Raji (cell line): ENCODE measurements around the gene PLEK.

Experiments used
- POLR2A ChIP-seq: IDR thresholded peaks from 2 replicates; pipeline ENCODE4 v1.6.1; 2011; ENCODE audit warnings: low read depth, low read length, control low read depth; ENCODE audit not compliant: insufficient read depth

Gene PLEK

GRCh38 chr2:68434981-68435380, 69.9 kb downstream of the PLEK start:
- no peak for TF ChIP-seq POLR2A

DNA sequence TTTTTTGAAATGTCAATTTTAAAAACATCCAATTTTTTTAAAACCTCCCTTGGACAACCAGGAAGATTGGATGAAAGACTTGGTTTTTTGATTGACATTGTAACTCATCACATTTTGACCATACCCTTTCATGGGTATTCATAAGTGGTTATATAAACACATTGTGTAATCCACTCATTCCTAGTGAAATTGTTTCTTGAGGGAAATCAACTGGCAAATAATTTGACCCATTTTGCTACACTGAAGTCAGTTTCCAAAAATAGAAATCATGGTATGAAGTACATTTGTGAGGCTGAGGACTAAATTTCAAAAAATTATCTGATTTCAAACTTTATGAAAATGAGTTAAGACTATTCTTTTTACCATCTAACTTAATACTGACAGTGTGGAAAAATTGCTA, 70.5 kb downstream of the PLEK start:
- no peak for TF ChIP-seq POLR2A

DNA sequence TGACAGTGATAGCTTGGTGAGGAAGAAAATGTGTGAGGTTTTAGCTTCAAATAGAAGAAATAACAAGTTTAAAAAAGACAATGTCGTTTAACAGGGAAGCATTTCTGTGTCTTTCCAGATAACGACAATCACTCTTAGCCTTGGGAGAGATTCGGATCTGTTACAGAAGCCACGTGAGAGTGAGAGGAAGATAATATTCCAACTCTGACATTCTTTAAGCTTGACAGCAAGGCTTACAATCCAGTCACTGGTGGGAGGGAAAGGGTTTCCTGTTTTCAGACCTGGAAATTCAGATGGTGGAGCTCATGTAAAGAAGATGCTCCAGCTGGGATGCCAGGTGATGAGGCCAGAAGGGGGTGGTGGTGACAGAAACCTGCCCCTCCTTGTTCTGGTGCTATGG, 71.2 kb downstream of the PLEK start:
- no peak for TF ChIP-seq POLR2A

DNA sequence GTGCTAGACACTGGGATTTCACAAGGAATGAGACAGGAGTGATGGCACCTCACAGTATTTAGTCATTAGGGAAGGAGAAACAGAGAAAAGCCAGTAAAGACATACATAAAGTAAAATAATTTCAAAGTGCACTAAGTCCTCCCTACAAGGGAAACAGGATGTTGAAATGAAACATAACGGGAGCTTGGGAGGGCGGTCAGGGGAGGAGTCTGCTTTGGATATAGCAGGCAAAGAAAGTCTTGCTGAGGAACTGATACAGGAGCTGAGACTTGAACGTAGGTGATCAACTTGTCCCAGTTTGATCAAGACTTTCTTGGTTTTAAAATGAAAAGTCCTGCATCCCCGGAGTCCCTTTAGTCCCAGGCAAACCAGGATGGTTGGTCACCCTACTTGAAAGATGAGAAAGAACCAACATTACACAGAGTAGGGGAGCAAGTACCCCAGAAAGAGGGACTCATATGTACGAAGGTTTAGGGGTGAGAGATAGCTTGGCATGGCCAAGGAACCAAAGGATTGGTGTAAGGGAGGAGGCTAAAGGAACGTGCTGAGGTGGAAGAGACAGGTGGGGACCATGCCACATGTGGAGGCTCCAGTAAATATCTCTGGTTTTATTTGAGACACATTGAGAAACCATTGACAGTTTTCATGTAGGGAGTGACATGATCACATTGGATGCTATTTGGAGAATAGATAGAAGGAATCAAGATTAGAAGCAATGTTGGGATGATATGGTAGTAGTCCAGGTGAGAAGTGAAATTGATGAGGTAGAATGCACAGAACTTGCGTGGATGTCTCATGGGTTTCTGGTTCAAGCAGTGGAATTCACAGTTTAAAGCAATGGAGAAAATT, 73.6 kb downstream of the PLEK start:
- peak; percentile 87 for TF ChIP-seq POLR2A

- TF ChIP-seq POLR2A, result 0 out of 2 replicates have a peak, but pooled peaks have one; percentile 38
Observed at GRCh38 chr2:68441179-68441993, 76.3 kb downstream of the PLEK start.

DNA sequence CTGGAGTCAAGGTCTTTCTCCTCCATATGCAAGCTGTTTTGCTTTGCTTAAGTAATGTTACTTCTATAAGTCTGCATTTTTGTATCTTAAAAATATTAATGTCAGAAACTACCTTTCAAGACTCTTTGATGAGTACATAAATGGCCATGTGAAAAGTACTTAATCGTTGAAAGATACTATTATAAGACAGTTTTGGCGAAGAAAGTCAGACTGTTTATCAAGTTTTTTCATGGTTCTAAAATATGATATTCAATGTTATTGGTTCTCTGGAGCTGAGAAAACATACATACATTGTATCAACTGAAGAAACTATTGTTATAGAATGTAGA, 76.9 kb downstream of the PLEK start:
- no peak for TF ChIP-seq POLR2A
